ENCODE data around the gene HTT. TPM values are rescaled to one million over a fixed set of nuclear protein-coding genes. Genes with fewer than 3 reads are reported as not detected.
"Not testable (repeated sequence)": the region's sequence is repeated elsewhere in the genome, so short reads cannot be mapped to it uniquely, and the experiment has no call there.

HTT gene
- total RNA-seq, 2 donors from 2014 or later = 37.8 to 97.8 TPM

DNA sequence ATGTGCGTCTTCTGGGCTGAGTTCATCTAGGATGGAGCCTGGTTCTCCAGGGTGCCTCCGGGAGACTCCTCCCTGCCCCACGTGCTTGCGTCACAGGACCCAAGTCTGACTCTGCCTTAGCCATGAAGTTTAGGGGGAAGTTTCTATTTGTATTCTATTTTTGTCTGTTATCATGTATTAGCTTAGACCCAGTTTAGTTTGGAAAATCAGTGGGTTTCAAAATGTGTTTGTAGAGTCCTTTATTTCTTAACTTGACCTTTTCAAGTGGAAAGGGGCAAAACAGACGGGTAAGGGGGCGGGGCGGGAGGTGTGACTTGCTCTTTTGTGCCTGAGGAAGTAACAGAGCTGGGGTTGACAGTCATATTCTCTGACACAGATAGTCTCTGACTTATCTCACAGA is 86.0 kb downstream of the HTT start:
- Histone ChIP-seq H3K27me3 (replicated peaks; ENCODE audit: insufficient read depth) (no peaks in the 10 kb centered on the region), H3K4me1 (replicated peaks) (no peaks in the 10 kb centered on the region), H3K4me3 (no peak overlapping the region), H3K27ac (no peak overlapping the region), H3K36me3 (peaks cover 0 to 7% of the 10 kb centered on the region in 2 donors), H3K9me3 (no peaks in the 10 kb centered on the region)
- intact Hi-C loops (cut with DNase I) = no loop called here
- 93% methylated on average over 7 of the region's 7 CpGs for WGBS
- TF ChIP-seq POLR2A (IDR thresholded peaks at IDR 0.05) = no peak
- TF ChIP-seq, protein P1, sequence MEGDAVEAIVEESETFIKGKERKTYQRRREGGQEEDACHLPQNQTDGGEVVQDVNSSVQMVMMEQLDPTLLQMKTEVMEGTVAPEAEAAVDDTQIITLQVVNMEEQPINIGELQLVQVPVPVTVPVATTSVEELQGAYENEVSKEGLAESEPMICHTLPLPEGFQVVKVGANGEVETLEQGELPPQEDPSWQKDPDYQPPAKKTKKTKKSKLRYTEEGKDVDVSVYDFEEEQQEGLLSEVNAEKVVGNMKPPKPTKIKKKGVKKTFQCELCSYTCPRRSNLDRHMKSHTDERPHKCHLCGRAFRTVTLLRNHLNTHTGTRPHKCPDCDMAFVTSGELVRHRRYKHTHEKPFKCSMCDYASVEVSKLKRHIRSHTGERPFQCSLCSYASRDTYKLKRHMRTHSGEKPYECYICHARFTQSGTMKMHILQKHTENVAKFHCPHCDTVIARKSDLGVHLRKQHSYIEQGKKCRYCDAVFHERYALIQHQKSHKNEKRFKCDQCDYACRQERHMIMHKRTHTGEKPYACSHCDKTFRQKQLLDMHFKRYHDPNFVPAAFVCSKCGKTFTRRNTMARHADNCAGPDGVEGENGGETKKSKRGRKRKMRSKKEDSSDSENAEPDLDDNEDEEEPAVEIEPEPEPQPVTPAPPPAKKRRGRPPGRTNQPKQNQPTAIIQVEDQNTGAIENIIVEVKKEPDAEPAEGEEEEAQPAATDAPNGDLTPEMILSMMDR (IDR thresholded peaks at IDR 0.05) = no peak
- no peak for TF ChIP-seq POLR2AphosphoS5 (IDR thresholded peaks at IDR 0.05)
- no peak for DNase-seq (ENCODE audit: low spot score)

DNA sequence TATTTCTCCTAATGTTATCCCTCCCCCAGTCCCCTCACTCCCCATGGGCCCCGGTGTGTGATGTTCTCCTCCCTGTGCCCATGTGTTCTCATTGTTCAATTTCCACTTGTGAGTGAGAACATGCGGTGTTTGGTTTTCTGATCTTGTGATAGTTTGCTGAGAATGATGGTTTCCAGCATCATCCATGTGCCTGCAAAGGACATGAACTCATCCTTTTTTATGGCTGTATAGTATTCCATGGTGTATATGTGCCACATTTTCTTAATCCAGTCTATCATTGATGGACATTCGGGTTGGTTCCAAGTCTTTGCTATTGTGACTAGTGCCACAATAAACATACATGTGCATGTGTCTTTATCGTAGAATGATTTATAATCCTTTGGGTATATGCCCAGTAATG is 86.6 kb downstream of the HTT start:
- H3K36me3 ChIP-seq; H3K4me1 ChIP-seq (replicated peaks); DNase-seq (ENCODE audit: low spot score); H3K27me3 ChIP-seq (replicated peaks; ENCODE audit: insufficient read depth); H3K4me3 ChIP-seq; H3K27ac ChIP-seq; H3K9me3 ChIP-seq; intact Hi-C loops (cut with DNase I): not testable (repeated sequence)
- 97% methylated on average over 4 of the region's 4 CpGs for WGBS

DNA sequence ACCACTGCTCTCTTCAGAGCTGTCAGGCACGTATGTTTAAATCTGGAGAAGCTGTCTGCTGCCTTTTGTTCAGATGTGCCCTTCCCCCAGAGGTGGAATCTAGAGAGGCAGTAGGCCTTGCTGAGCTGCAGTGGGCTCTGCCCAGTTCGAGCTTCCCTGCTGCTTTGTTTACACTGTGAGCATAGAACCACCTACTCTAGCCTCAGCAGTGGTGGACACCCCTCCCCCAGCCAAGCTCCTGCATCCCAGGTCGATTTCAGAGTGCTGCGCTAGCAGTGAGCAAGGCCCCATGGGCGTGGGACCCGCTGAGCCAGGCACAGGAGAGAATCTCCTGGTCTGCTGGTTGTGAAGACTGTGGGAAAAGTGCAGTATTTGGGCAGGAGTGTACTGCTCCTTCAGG is 92.0 kb downstream of the HTT start:
- H3K27ac ChIP-seq; H3K4me1 ChIP-seq (replicated peaks); H3K4me3 ChIP-seq; intact Hi-C loops (cut with DNase I); DNase-seq (ENCODE audit: low spot score); H3K36me3 ChIP-seq; H3K9me3 ChIP-seq; H3K27me3 ChIP-seq (replicated peaks; ENCODE audit: insufficient read depth): not testable (repeated sequence)
- 86% methylated on average over 6 of the region's 6 CpGs for WGBS

DNA sequence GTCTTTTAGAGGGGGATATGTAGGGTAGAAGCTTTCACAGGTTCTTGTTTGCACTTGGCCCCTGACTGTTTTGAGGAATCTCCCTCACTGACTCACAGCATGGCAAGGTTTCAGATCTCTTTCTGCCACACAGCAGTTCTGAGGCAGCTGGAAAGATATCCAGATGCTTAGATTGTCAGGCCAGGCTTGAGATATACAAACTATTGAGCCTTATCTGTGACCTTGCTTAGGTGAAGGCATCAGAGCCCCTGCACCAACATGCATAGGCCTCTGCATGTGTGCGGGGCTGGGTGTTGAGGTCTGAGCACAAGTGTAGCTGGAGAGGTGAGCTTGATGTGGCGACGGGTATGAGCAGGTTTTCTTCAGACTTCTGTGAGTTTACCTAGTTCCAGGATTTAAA is 93.5 kb downstream of the HTT start:
- Histone ChIP-seq H3K4me1 (replicated peaks) (no peaks in the 10 kb centered on the region), H3K36me3 (peaks cover 4 to 9% of the 10 kb centered on the region in 2 donors), H3K4me3 (no peak overlapping the region), H3K27me3 (replicated peaks; ENCODE audit: insufficient read depth) (no peaks in the 10 kb centered on the region), H3K9me3 (no peaks in the 10 kb centered on the region), H3K27ac (no peak overlapping the region)
- DNase-seq (ENCODE audit: low spot score) = no peak
- intact Hi-C loops (cut with DNase I) = no loop called here
- TF ChIP-seq POLR2A (IDR thresholded peaks at IDR 0.05) (no peak), POLR2AphosphoS5 (IDR thresholded peaks at IDR 0.05) (no peak)
- TF ChIP-seq, protein P1 (IDR thresholded peaks at IDR 0.05) = no peak
- WGBS = 56% methylated on average over 3 of the region's 3 CpGs

DNA sequence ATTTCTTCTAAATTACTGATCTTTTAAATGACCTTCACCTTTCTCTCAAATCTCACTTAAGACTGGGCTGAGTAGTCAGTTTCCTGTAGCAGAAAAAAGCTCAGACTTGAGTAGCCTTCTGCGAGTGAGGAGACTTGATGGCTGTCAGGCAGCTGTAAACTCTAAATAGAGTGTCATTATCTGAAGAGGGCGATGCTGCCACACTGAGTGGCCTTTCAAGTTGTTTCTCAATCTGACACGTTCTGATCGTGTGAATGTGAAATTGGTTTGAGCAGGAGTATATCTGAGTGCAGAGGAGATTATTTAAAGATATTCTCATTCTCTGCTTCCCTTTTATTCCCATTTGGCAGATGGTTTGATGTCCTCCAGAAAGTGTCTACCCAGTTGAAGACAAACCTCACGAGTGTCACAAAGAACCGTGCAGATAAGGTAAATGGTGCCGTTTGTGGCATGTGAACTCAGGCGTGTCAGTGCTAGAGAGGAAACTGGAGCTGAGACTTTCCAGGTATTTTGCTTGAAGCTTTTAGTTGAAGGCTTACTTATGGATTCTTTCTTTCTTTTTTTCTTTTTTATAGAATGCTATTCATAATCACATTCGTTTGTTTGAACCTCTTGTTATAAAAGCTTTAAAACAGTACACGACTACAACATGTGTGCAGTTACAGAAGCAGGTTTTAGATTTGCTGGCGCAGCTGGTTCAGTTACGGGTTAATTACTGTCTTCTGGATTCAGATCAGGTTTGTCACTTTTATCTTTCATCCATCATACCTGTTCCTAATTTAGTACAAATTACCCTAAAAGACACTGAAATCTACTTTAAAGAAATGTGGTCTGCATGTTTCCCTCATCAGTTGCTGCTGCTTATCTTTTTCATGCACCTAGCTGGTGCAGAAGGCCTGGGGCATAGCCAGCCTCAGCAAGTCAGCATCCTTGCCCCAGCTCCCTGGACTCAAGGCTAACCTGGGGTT is 100.2 kb downstream of the HTT start:
- Histone ChIP-seq H3K9me3 (no peaks in the 10 kb centered on the region), H3K4me1 (replicated peaks) (peaks cover 5% of the 10 kb centered on the region), H3K4me3 (no peak overlapping the region), H3K27me3 (replicated peaks; ENCODE audit: insufficient read depth) (no peaks in the 10 kb centered on the region), H3K36me3 (peaks cover 4 to 12% of the 10 kb centered on the region in 2 donors), H3K27ac (no peak overlapping the region)
- 68% methylated on average over 12 of the region's 12 CpGs for WGBS
- TF ChIP-seq, protein P1 (IDR thresholded peaks at IDR 0.05) = no peak
- TF ChIP-seq POLR2AphosphoS5 (IDR thresholded peaks at IDR 0.05) = no peak
- TF ChIP-seq POLR2A (IDR thresholded peaks at IDR 0.05) = no peak
- no peak for DNase-seq (ENCODE audit: low spot score)
- intact Hi-C loops (cut with DNase I) = no loop called here
